Liver (tissue), 9 donors: ENCODE data around the gene CHRNB1. TPM values are rescaled to one million over a fixed set of nuclear protein-coding genes. Genes with fewer than 3 reads are reported as not detected.
A peak's percentile ranks its signal among the peaks of the same experiment; 100 is the strongest.

Experiments used
- DNase-seq: peaks from one replicate; pipeline ENCODE4 v3.0.0-alpha.2; 2017; ENCODE audit warnings: low spot score
- H3K27ac ChIP-seq, 2 donors: one replicate each; pipeline ENCODE4 v1.7.0; 2013; ENCODE audit warnings: inconsistent platforms in 2 of 2, low read length in 2 of 2, control low read depth in 1 of 2, low read depth in 1 of 2, mild to moderate bottlenecking in 1 of 2
- H3K27me3 ChIP-seq, 4 donors: one replicate each; pipeline versions ENCODE4 v1.6.1 to v1.7.0; 2013; ENCODE audit warnings: low read length in 3 of 4, inconsistent platforms in 1 of 4, mild to moderate bottlenecking in 1 of 4, moderate library complexity in 1 of 4; ENCODE audit not compliant: control insufficient read depth in 4 of 4, insufficient read depth in 4 of 4
- H3K36me3 ChIP-seq, 4 donors: one replicate each; pipeline versions ENCODE4 v1.6.1 to v1.7.0; 2013; ENCODE audit warnings: low read length in 3 of 4, mild to moderate bottlenecking in 3 of 4, low read depth in 1 of 4, moderate library complexity in 1 of 4; ENCODE audit not compliant: control insufficient read depth in 4 of 4, insufficient read depth in 3 of 4
- H3K4me1 ChIP-seq, 4 donors: one replicate each; pipeline versions ENCODE4 v1.6.1 to v1.7.0; 2013; ENCODE audit warnings: low read length in 3 of 4, mild to moderate bottlenecking in 3 of 4, moderate library complexity in 1 of 4; ENCODE audit not compliant: control insufficient read depth in 4 of 4, insufficient read depth in 4 of 4
- H3K4me3 ChIP-seq, 3 donors: one replicate each; pipeline versions ENCODE4 v1.6.1 to v1.7.0; 2013; ENCODE audit warnings: low read length in 3 of 3, control low read depth in 1 of 3, low read depth in 1 of 3, mild to moderate bottlenecking in 1 of 3
- H3K9ac ChIP-seq, 2 donors: one replicate each; pipeline ENCODE4 v1.7.0; 2013; ENCODE audit warnings: low read length in 2 of 2, mild to moderate bottlenecking in 2 of 2, moderate library complexity in 2 of 2, control low read depth in 1 of 2, low read depth in 1 of 2
- H3K9me3 ChIP-seq, 4 donors: one replicate each; pipeline versions ENCODE4 v1.6.1 to v1.7.0; 2013; ENCODE audit warnings: low read length in 3 of 4; ENCODE audit not compliant: control insufficient read depth in 4 of 4
- ATF3 ChIP-seq: IDR thresholded peaks from 2 replicates; pipeline ENCODE4 v1.6.1; 2016; ENCODE audit warnings: antibody characterized with exemption
- EGR1 ChIP-seq, 2 donors: IDR thresholded peaks; 2 replicates each; pipeline ENCODE4 v1.6.1; 2016 to 2018; ENCODE audit warnings: antibody characterized with exemption in 2 of 2, low read depth in 2 of 2
- FOXA1 ChIP-seq: IDR thresholded peaks from 2 replicates; pipeline ENCODE4 v1.6.1; 2016; ENCODE audit warnings: antibody characterized with exemption
- FOXA2 ChIP-seq: IDR thresholded peaks from 2 replicates; pipeline ENCODE4 v1.6.1; 2016; ENCODE audit warnings: antibody characterized with exemption
- GABPA ChIP-seq, 2 donors: IDR thresholded peaks in 1 of 2; conservative IDR thresholded peaks in 1 of 2; 2 replicates each; pipeline ENCODE4 v1.6.1; 2016; ENCODE audit warnings: antibody characterized with exemption in 2 of 2, mild to moderate bottlenecking in 1 of 2, moderate library complexity in 1 of 2
- HNF4A ChIP-seq, 2 donors: conservative IDR thresholded peaks; 2 replicates each; pipeline ENCODE4 v1.6.1; 2016; ENCODE audit warnings: antibody characterized with exemption in 2 of 2, mild to moderate bottlenecking in 2 of 2
- HNF4G ChIP-seq: IDR thresholded peaks from 2 replicates; pipeline ENCODE4 v1.6.1; 2016; ENCODE audit warnings: antibody characterized with exemption
- JUND ChIP-seq, 2 donors: IDR thresholded peaks; 2 replicates each; pipeline ENCODE4 v1.6.1; 2016; ENCODE audit warnings: antibody characterized with exemption in 2 of 2
- NR2F2 ChIP-seq: IDR thresholded peaks from 2 replicates; pipeline ENCODE4 v1.6.1; 2016; ENCODE audit warnings: antibody characterized with exemption
- RAD21 ChIP-seq, 2 donors: IDR thresholded peaks; 2 replicates each; pipeline ENCODE4 v1.6.1; 2016; ENCODE audit warnings: antibody characterized with exemption in 2 of 2, mild to moderate bottlenecking in 2 of 2
- REST ChIP-seq: IDR thresholded peaks from 2 replicates; pipeline ENCODE4 v1.6.1; 2016; ENCODE audit warnings: antibody characterized with exemption, mild to moderate bottlenecking
- RXRA ChIP-seq, 2 donors: IDR thresholded peaks; 2 replicates each; pipeline ENCODE4 v1.6.1; 2017 to 2018; ENCODE audit warnings: antibody characterized with exemption in 2 of 2, mild to moderate bottlenecking in 1 of 2
- SP1 ChIP-seq: IDR thresholded peaks from 2 replicates; pipeline ENCODE4 v1.6.1; 2018; ENCODE audit warnings: antibody characterized with exemption, mild to moderate bottlenecking
- TAF1 ChIP-seq: conservative IDR thresholded peaks from 2 replicates; pipeline ENCODE4 v1.6.1; 2016; ENCODE audit warnings: antibody characterized with exemption, mild to moderate bottlenecking
- YY1 ChIP-seq: IDR thresholded peaks from 2 replicates; pipeline ENCODE4 v1.6.1; 2016; ENCODE audit warnings: antibody characterized with exemption, mild to moderate bottlenecking
- ZBTB33 ChIP-seq: IDR thresholded peaks from 2 replicates; pipeline ENCODE4 v1.6.1; 2016; ENCODE audit warnings: antibody characterized with exemption
- WGBS: extraction: QIAGEN DNeasy Blood & Tissue Kit; methylation state at CpG from one replicate; pipeline ENCODE4 v1.1.7; 2013; 5-methylcytosine and 5-hydroxymethylcytosine counted together
- polyA plus RNA-seq, 2 donors: library from polyadenylated mRNA; stranded (reverse) in 1 of 2; unstranded in 1 of 2; fragments of 200-250 nt in 1 of 2; fragments of >200 nt in 1 of 2; fragmentation: Nextera tagmentation in 1 of 2; extraction: Ambion mirVana in 1 of 2; gene quantifications; one replicate each; pipeline versions ENCODE4 v1.2.1 to v1.2.3, GENCODE V29; 2013 to 2015
- total RNA-seq, 2 donors: library from RNA; depleted of rRNA; stranded (reverse); fragments of >200 nt; gene quantifications; one replicate each; pipeline ENCODE4 v1.2.3, GENCODE V29; 2014
- TF ChIP-seq, protein P1 (sequence below): IDR thresholded peaks from 2 replicates; pipeline ENCODE4 v1.6.1; 2016; ENCODE audit warnings: antibody characterized with exemption
- donor health status: healthy.
- donor health status: healthy.
- donor health status: healthy.
- donor health status: healthy.
- donor health status: healthy.

Gene CHRNB1
- total and polyA plus RNA-seq, 4 donors, result 4.2 to 11.5 (median 7.2) TPM

DNA sequence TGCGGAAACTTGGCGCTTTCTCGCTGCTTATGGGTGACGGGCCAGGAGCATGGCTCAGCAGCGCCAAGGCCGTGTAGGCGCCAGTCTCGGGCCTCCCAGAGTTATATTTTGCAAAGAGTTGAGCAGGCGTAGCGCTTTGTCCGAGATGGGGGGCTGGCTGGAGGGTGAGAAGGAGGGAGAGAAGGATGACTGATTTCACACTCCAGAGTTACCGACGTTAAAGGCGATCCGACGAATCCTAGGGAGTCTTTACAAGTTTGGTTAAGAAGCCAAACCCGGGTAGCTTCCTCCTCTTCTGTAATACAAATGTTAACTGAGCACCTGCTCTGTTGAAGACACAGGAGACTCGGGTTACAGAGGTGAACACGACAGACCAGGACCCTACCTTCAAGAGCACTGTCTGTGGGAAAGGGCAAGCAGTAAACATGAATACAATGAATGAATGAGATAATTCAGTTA, 40.1 kb downstream of the CHRNB1 start:
- Histone ChIP-seq H3K4me1 (peaks cover 11 to 46% (median 30%) of the 10 kb centered on the region in 4 donors), H3K4me3 (peak overlapping the region; percentile 58 to 76 (median 64)), H3K9me3 (no peaks in the 10 kb centered on the region), H3K36me3 (peaks cover 0 to 1% (median 0%) of the 10 kb centered on the region in 4 donors), H3K27ac (peak overlapping the region; percentile 73 to 99), H3K9ac (peak overlapping the region; percentile 30 to 85), H3K27me3 (no peaks in the 10 kb centered on the region)
- WGBS, result 0% methylated on average over 19 of the region's 19 CpGs
- no peak for DNase-seq
- TF ChIP-seq RAD21 (IDR thresholded peaks at IDR 0.05) (peak; percentile 65 to 73), HNF4A (conservative IDR thresholded peaks at IDR 0.05) (peak in 1 of 2 donors; percentile 1), FOXA2 (no peak), JUND (IDR thresholded peaks at IDR 0.05) (no peak)

DNA sequence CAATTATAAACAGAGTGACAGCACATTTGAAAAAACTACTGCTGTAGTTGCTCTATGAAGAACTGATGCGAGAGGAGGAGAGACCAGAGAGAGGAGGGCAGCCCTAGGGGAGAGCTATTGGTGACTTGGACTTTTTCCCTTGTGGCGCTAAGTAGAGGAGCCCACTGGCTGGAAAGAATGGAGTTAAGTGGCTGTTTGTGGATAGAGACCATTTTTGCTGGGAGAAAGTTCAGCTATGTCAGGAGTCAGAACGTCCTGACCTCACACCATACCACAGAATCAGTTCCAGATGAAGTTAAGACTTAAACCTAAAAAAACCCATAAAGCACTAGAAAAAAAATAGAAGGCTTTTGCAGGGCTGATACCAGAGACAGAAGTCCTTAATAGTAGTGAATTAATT, 41.3 kb downstream of the CHRNB1 start:
- WGBS, result 52% methylated on average over 3 of the region's 3 CpGs
- TF ChIP-seq ZBTB33 (no peak), NR2F2 (no peak), FOXA1 (no peak), SP1 (no peak), ATF3 (no peak), FOXA2 (no peak), TAF1 (no peak), HNF4A (conservative IDR thresholded peaks at IDR 0.05) (no peak)
- TF ChIP-seq, protein P1, sequence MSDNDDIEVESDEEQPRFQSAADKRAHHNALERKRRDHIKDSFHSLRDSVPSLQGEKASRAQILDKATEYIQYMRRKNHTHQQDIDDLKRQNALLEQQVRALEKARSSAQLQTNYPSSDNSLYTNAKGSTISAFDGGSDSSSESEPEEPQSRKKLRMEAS, result no peak
- Histone ChIP-seq H3K27ac (no peak overlapping the region), H3K9me3 (no peaks in the 10 kb centered on the region), H3K4me3 (peak overlapping the region in 1 of 3 donors; percentile 33), H3K4me1 (peaks cover 9 to 47% (median 26%) of the 10 kb centered on the region in 4 donors), H3K27me3 (no peaks in the 10 kb centered on the region), H3K9ac (peak overlapping the region in 1 of 2 donors; percentile 45), H3K36me3 (peaks cover 0 to 4% (median under 1%) of the 10 kb centered on the region in 4 donors)
- DNase-seq, result no peak

- Histone ChIP-seq H3K9ac (no peak overlapping the region), H3K9me3 (no peaks in the 10 kb centered on the region), H3K27ac (no peak overlapping the region), H3K4me1 (peaks cover 8 to 43% (median 29%) of the 10 kb centered on the region in 4 donors), H3K36me3 (peaks cover 0 to 4% (median under 1%) of the 10 kb centered on the region in 4 donors), H3K27me3 (no peaks in the 10 kb centered on the region), H3K4me3 (no peak overlapping the region)
- WGBS, result 86% methylated on average over 8 of the region's 8 CpGs
- no peak for DNase-seq
- TF ChIP-seq YY1 (no peak), RXRA (IDR thresholded peaks at IDR 0.05) (no peak), FOXA1 (no peak), JUND (IDR thresholded peaks at IDR 0.05) (no peak), HNF4A (conservative IDR thresholded peaks at IDR 0.05) (no peak), EGR1 (IDR thresholded peaks at IDR 0.05; ENCODE audit: low read depth in 2 of 2) (no peak), NR2F2 (no peak), RAD21 (IDR thresholded peaks at IDR 0.05) (no peak), ZBTB33 (no peak), REST (no peak), FOXA2 (no peak), SP1 (no peak), HNF4G (no peak), GABPA (IDR thresholded peaks at IDR 0.05 in 1 of 2, conservative IDR thresholded peaks at IDR 0.05 in 1 of 2) (no peak)
- TF ChIP-seq, protein P1, result no peak
These were observed 45.3 kb downstream of the CHRNB1 start for GRCh38 chr17:7490144-7490543.
